G401.6 (cell line): ENCODE results near the gene MAP3K9.
"Not testable (repeated sequence)": the region's sequence is repeated elsewhere in the genome, so short reads cannot be mapped to it uniquely, and the experiment has no call there.

Experiments
- FAIRE-seq: peaks from 2 replicates; lab custom pipeline; 2012; peaks lifted over from hg19 to GRCh38; lab: Jason Lieb, UNC

Gene MAP3K9

DNA sequence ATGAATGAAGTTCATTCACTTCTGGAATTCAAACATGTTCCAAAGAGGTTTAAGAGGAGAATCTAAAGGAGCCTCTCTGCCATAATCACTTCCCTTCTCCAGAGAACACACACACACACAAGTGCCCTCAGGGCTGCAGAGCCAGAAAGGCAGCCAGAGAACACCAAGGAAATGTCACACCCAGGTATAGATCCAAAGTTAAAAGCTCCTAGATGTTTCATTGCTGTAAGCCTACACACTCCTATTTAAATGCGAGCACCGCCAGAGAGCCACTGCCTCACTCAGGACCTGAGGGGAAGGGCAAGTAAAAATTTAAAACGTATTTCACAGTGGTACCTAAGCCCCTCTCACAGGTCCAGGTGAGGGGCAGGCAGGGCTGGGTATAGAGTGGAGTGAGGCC is 85.2 kb downstream of the MAP3K9 start:
- FAIRE-seq: no peak

DNA sequence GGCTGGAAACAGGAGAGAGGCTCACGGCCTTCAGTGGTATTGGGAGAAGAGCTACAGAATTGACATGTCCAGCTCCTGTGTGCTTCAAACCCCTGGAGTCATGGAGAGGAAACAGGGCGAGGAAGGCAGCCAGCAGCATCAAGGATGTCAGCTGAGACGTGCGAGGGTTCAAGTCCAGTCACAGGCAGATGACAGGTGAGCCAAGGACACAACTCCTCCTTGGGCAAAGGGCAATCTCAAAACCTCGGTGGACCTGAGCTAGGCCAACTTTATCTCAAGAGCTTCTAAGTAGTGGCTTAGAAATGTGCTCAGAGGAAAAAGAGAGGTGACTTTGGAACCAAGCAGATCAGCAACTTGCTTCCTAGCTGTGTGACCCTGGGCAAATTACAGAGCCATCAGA is 86.0 kb downstream of the MAP3K9 start:
- FAIRE-seq: no peak

DNA sequence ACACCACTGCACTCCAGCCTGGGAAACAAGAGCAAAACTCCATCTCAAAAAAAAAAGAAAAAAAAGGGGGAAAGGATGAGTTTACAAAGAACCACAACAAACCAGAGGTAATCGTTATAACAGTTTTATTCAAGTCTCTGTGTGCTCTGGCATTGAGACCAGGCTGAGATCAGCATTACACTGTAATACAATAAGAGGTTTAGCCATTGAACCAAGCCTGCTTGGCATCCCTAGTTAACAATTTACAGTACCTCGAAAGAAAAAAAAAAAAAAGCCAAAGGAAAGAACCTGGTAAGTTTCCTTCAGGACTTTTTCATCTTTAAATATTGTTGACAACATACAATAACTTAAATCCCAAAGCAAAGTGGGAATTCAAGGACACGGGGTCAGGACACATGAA is 86.9 kb downstream of the MAP3K9 start:
- FAIRE-seq: no peak

DNA sequence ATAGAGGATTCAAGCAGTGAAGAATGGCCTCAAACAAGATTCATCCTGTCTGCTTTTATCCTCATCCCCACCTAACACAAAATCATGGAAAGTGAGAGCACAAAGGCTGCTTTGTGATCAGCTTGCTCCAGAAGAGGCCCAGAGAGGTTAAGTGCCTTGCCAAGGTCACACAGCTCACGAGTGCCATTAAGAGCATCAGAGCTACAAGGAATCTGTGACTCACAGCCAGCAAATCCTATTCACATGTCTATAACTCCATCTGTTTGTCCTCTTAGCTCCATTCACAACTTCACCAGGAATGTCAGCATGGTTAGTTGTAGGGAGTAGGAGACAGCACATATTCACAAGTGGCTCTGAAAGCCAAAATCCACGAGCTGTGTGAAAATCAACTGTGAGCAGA is 87.8 kb downstream of the MAP3K9 start:
- no peak for FAIRE-seq

DNA sequence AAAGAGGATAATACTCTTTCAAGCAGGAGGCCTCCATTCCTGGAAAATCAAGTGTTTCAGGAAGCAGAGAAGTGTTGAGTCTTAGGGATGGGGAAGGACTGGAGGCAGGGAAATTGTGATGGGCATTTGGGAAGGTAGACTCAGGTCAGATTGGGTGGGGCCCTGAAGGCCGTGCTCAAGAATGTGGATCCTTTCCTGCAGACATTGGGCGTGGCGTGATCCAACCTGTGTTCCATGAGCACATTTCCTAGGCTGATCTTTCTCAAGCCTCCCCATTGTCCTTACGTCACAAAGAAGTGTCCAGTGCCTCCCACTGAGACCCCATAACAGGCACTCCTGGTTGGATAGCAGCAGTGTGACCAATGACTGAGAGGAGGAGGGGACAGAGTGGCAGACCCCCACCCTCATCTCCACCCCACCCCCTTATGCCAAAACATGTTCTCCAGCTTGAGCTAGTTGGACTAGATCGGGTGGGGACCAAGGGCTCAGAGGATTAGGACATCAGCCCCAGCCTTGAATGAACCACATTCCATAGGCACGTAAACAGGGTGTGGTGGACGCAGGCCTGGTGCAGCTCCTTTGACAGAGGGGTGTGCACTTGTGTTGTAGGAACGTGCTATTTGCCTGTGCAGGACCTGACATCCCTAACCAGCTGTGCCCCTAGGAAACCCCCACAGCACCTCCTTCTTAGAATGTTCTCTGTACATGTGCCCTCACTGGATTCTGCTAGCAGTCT is 90.8 kb downstream of the MAP3K9 start:
- no peak for FAIRE-seq

DNA sequence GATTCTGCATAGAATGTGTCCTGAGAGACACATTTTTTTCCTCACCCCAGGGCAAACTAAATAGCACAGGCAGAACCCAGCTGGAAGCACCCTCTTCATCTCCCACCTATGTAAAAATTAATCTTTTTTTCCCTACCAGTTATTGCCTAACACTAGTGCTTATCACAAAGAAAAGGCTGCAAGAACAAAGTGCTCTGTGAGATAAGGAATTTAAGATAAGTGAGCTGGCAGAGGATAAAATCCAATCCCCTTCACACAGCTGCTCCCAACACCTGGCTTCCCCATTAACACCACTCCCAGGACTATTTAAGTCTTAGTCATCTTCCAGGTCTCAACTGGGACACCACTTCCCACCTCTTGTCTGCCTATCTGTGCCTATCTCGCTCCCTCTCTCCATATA is 92.4 kb downstream of the MAP3K9 start:
- FAIRE-seq: no peak

DNA sequence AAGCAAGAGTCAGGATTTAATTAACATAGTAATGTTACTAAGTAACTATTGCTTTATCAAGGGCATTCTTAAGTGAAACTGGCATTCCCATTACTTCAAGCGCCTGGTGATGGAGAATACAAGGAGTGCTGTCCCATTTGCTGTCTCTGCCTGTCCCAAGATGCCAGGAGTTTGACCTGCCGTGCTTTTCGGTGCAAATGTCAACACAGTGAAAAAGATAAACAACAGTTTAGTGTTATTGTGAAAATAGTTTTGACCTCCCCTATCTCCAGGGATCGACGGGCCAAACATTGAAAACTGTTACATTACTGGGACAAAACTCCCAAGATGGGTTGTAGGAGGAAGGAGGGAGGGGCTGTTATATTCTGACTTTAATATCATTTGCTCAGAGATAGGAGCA is 92.8 kb downstream of the MAP3K9 start:
- FAIRE-seq: no peak

DNA sequence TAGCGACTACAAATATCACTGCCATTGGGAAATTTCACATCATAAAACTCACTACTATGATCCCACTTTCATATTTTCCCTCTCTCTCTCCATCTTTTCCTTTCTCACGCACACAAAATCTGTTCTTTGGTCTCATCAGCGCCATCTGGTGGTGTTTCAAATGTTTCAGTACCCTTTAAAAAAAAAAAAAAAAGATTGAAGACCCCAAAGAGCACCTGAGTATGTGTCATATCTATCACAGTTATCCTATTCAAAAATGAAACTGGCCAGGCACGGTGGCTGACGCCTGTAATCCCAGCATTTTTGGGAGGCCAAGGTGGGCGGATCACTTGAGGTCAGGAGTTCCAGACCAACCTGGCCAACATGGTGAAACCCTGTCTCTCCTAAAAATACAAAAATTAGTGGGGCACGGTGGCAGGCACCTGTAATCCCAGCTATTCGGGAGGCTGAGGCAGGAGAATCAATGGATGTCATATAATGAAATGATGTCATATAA is 95.2 kb downstream of the MAP3K9 start:
- peak; percentile 56 for FAIRE-seq

DNA sequence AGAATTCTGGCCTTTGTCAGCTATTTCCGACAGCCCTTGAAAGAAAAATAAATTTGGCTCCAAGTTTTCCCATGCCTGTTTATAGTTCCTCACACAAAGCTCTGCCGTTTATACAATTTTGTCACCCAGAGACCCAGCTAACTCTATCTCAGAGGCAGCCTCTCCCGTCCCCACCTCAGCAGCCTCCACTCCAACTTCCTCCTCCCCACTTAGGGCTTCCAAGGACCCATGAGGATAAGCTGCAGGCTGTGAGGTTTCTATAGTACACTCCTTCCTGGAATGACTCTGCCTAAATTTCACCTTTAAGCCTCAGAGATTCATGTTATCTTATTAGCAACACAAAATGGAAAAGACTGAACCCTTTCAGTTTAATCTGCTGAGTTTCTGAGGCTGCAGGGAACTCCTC is 95.8 kb downstream of the MAP3K9 start:
- no peak for FAIRE-seq

DNA sequence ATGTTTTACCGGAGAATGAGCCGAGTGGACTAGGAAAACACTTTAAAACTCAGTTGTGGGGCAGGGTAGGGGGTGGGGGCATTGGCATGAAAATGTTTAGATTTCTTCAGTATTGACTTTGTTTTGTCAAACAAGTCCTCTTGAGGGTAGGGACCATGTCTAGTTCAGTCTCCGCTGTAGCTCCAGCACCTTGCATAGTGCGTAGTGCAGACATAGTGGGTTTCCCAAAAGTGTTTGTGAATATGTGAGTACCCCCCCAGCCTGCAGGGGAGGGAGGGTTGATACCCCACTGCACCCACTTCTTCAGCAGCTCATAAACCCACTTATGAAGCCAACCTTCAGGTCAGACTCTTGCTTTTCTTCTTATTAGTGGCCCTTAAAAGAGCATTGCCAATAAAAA is 96.2 kb downstream of the MAP3K9 start:
- FAIRE-seq: no peak

DNA sequence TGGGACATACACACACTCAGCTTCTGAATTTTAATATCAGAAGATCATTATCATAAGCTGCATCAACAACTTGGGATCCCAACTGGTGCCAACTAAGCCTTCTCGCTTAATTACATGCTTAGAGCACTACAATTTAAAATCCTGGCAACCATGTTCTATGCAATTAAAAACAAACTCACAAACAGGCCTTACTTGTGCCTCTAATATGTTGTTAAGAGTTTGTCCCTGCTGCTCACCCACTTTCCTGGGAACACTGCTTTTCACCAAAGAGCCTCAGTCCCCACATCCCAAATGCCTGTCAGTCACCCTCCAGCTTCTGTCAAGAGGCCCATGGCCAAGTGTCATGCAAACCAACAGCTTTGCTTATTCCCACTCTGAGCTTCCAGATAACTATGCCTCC is 97.9 kb downstream of the MAP3K9 start:
- no peak for FAIRE-seq

DNA sequence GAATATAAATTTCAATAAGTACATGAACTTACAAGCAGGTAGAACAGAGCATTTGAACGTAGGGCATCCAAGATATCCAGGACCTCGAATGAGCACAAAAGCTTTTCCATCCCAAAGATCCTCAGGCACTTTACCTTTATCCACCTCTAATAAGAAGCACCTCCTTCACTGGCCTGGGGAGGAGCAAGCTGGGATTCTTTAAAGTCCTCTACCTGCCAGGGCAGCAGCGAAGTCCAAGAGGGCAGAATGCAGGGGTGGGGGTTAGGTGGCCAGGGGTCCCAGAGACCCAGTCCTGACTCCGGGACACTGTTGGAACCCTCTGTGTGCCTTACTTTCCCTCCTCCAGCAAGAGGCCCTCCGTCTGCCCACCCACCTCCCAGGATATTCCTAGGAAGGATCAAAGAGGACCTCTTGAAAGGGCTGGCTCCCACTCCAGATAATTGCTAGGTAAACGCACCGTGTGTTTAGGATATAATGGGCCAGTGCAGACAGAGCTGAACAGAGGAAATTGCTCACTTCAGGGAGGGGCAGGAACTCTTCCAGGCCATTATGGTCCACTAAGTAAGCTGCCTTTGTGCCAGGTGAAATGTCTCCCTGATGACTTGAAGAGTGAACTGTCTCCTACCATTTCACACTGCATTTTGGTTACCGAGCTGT is 99.5 kb downstream of the MAP3K9 start:
- no peak for FAIRE-seq

DNA sequence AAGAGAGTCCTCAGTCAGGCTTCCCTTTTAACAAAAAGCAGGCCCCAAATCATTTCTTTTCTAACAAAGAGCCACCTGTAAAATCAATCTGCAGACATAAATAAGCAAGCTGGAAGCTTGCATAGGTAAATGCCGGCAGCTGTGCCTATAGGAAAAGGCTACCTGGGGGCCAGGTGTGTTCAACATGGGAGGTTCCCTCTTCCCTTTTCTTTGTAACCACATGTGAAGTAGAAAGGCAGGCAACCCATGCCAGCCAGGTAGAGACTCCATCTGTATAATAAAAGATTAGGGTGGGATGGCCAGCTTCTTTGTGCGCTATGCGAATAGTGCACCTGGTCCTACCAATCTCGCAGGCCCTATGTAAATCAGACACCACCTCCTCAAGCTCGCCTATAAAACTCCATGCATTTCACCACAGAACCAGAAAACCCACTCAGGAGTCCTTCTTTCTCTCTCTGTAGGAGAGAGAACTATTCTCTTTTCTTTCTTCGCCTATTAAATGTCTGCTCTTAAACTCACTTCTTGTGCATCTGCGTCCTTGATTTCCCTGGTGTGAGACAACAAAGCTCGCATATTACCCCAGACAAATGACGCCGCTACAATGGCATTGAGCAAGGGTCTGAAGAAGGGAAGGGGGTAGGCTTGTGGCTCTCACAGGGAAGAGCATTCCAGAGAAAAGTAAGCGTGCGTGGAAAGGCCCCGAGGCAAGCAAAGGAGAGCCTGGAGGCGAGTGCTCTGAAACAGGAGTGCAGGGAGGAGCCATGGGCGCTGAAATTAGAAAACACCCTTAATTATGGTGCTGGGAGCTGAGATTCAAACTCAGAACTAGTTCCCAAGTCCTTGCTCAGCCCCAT is 100.4 kb downstream of the MAP3K9 start:
- no peak for FAIRE-seq

DNA sequence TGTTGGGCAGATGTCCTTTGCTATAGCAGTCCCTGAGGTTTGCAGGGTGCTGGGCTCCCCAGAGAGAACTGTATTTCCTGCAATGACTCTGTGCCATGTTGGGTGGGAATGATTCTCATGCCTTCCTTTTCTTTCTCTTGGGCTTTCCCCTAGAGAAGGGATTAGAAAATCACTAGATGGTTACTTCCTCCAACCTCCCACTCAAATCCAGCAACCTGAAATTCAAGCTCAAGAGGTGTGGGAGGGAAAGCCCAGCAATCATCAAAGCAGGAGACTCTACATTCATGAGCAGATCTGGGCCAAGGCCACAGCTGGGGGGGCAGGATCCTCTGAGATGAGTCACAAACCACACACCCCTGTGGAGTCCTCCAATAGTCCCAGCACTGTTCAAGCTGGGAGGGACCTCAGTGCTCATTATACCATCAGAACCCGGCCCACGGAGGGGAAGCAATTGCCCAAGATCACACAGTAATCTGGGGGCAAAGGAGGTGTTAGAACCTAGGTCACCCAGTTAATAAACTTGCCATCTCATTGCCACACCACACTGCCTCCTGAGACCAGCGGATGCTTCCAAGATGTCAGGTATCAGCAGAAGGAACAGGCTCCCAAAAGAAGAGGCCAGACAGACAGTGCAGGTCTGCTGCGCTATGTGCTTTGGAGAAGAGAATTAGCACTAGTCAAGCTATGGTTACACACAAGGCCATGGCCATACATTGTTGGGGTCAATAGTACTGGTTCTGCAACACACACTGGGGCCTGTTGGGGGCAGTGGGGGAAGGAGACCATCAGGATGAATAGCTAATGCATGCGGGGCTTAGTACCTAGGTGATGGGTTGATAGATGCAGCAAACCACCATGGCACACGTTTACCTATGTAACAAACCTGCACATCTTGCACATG is 101.9 kb downstream of the MAP3K9 start:
- no peak for FAIRE-seq

DNA sequence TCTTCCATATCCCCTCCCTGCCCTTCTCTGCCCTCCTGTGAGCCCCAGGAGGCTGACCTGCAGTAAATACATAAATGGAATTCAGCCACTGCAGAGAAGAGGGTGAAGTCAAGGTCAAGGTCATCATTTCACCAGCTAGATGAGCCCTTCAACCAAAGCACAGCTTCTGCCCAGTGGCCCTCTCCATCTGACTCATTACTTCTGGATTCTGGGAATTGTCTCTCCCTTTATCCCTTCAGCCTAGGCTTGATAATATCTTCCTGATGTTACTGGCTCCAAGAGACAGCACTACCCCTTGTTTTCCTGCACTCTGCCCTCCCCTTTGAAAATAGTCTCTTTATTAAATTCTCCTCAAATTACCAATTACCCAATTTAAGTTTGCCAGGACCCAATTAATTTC is 103.1 kb downstream of the MAP3K9 start:
- no peak for FAIRE-seq

DNA sequence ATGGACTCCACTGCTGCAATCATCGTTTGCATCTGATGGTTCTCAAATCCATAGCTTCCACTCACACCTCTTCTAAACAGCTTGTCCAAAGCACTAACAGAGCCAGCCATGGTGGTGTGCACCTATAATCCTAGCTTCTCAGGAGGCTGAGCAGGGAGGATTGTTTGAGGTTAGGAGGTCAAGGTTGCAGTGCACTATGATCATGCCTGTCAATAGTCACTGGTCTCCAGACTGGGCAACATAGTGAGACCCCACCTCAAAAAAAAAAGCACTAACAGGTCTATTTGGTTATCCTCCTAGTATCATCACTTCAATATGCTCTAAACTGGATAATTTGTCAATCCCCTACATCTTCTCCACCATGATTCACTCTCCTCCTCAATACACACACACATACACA is 104.4 kb downstream of the MAP3K9 start:
- FAIRE-seq: no peak

DNA sequence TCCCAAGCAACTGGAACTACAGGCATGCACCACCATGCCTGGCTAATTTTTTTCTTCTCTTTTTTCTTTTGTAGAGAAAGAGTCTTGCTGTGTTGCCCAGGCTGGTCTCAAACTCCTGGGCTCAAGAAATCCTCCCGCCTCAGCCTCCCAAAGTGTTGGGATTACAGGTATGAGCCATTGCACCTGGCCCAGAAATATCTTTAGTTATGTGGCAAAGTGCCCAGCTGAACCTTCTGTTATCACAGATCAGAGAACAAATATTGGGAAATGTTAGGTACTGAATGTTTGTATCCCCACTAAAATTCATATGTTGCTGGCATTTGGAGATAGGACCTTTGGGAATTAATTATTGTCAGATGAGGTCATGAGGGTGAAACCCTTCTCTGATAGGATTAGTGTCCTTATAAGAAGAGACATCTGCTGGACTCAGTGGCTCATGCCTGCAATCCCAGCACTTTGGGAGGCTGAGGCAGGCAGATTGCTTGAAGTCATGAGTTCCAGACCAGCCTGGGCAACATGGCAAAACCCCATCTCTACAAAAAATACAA is 105.6 kb downstream of the MAP3K9 start:
- FAIRE-seq: not testable (repeated sequence)

DNA sequence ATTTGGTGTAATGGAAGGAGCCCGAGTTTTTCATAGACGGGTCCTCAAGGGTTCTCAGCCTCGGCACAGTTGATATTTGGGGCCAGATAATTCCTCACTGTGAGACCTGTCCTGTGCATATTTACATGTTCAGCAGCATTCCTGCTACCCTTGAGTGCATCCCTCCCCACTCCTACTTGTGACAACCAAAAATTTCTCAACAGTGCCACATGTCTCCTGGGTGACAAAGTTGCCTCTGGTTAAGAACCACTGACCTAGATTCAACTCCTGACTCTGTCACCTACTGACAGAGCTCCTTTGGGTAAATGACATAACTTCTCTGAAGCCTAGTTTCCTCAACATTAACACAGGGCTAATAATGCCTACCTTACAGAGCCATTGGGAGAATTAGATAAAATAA is 107.2 kb downstream of the MAP3K9 start:
- FAIRE-seq: no peak

DNA sequence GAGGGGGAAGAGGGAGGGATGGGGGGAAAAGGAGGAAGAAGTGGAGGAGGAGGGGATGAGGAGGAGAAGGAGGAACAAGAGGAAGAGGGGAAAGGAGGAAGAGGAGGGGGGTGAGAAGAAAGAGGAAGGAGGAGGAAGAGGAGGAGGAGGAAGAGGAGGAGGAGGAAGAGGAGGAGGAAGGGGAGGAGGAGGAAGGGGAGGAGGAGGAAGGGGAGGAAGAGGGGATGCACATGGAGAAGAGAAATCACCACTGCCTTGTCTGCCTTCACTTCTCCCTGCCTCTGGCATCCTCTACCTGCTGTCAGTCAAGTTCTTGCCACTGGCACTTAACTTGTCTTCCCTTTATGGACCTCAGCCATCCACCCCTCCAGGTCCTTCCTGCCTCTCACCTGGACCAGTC is 107.7 kb downstream of the MAP3K9 start:
- FAIRE-seq: no peak

DNA sequence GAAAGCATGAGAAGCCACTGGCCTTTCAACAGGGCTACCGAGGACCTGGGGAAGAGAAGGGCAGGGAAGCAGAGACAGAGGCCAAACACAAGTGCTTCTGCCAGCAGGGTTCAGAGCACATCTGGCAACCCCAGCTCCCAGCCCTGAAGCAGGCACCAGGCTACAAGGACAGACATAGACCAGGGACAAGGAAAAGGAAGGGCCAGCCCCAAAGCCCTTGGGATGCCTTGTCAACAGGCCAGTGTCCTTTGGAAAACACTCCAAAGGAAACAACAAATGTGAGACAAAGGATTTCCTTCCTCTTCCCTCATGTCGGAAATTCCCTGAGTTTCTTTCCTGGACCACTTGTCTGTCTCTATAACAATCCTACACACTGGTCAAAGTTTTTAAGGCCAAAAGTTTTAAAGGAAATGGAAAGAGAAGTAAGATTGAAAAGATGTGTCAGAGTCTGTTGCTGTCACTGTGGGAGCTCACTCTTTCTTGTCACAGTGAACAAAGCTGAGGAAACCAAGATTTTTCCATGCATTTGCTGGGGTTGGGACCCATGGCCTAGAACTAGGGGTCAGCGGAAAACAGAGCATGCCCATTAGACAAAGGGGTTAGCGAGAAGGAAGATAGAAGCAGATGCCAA is 108.2 kb downstream of the MAP3K9 start:
- no peak for FAIRE-seq

DNA sequence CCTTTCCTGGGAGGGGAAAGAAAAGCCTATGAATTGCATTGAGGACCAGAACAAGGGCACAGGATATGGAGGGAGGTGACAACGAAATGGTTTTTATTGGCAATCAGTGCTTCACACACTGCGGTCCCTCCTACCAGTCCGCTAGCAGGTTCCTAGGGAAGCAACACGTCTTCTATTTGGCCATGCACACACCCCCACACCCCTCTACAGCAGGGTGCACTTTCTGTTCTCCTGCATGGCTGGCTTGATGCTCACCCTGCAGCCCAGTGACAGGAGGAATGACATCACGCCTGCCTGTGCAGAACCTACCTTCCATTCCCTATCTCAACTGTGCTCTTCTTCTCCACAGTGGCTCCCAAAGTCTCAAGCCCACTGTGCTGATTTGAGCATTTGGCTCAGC is 109.7 kb downstream of the MAP3K9 start:
- FAIRE-seq: no peak
